K562 (cell line): ENCODE data around the gene GSTO2. TPM values are rescaled to one million over a fixed set of nuclear protein-coding genes. Genes with fewer than 3 reads are reported as not detected.
A peak's percentile ranks its signal among the peaks of the same experiment; 100 is the strongest.

ENCODE experiments used
- ARHGAP35 ChIP-seq: fragments of 450-650 bp; IDR thresholded peaks from 2 replicates; pipeline ENCODE4 v1.6.1; 2018; ENCODE audit not compliant: partially characterized antibody
- C11orf30 ChIP-seq: fragments of 450-650 bp; IDR thresholded peaks from 2 replicates; pipeline ENCODE4 v1.6.1; 2016; ENCODE audit warnings: low read depth, mild to moderate bottlenecking
- CBX5 ChIP-seq: IDR thresholded peaks from 2 replicates; pipeline ENCODE4 v1.6.1; 2014; ENCODE audit warnings: low read depth, borderline replicate concordance
- CEBPG ChIP-seq, 3 experiments: fragments of 200-800 bp in 1 of 3; sonication (Bioruptor generic) in 1 of 3; sonication (generic) in 1 of 3; formaldehyde crosslinking in 1 of 3; IDR thresholded peaks in 2 of 3; conservative IDR thresholded peaks in 1 of 3; 2 replicates each; pipeline versions ENCODE4 v1.6.1 to v1.8.0; 2016 to 2022; ENCODE audit warnings: missing compliant biosample characterization in 2 of 3, missing genetic modification characterization in 2 of 3, mild to moderate bottlenecking in 1 of 3, missing genetic modification reagents in 1 of 3
- CHCHD3 ChIP-seq: fragments of 250-450 bp; sonication (Bioruptor Pico); IDR thresholded peaks from 2 replicates; pipeline ENCODE4 v2.1.2; 2022; ENCODE audit warnings: mild to moderate bottlenecking
- EHMT2 ChIP-seq: fragments of 450-650 bp; IDR thresholded peaks from 2 replicates; pipeline ENCODE4 v1.6.1; 2018; ENCODE audit warnings: antibody characterized with exemption
- ETV6 ChIP-seq, 3 experiments: fragments of 150-350 bp in 1 of 3; sonication (generic) in 1 of 3; formaldehyde crosslinking in 1 of 3; IDR thresholded peaks; 2 replicates each; pipeline versions ENCODE4 v1.6.1 to v1.8.0; 2014 to 2022; ENCODE audit warnings: borderline replicate concordance in 2 of 3, low read depth in 2 of 3, antibody characterized with exemption in 1 of 3, low read length in 1 of 3, mild to moderate bottlenecking in 1 of 3, missing genetic modification reagents in 1 of 3
- GTF2E2 ChIP-seq: fragments of 200-800 bp; sonication (Bioruptor generic); IDR thresholded peaks from 2 replicates; pipeline ENCODE4 v1.6.1; 2016; ENCODE audit warnings: missing genetic modification characterization, missing compliant biosample characterization
- MCM7 ChIP-seq, 2 experiments: fragments of 450-650 bp; IDR thresholded peaks; 2 replicates each; pipeline ENCODE4 v1.6.1; 2016 to 2018
- MED1 ChIP-seq: sonication (generic); formaldehyde crosslinking; IDR thresholded peaks from 2 replicates; pipeline ENCODE4 v1.8.1; 2023; ENCODE audit warnings: missing genetic modification reagents, borderline replicate concordance
- MTA1 ChIP-seq: fragments of 450-650 bp; IDR thresholded peaks from 2 replicates; pipeline ENCODE4 v1.6.1; 2017; ENCODE audit warnings: borderline replicate concordance
- PURB ChIP-seq: sonication (generic); formaldehyde crosslinking; IDR thresholded peaks from 2 replicates; pipeline ENCODE4 v1.9.0; 2021; ENCODE audit warnings: low read depth, mild to moderate bottlenecking, missing genetic modification reagents
- RBM15 ChIP-seq: fragments of 200-400 bp; formaldehyde crosslinking; IDR thresholded peaks from 2 replicates; pipeline ENCODE4 v1.6.1; 2018; ENCODE audit warnings: mild to moderate bottlenecking, low read length, moderate library complexity; ENCODE audit not compliant: insufficient read depth
- STAG1 ChIP-seq: sonication (generic); formaldehyde crosslinking; IDR thresholded peaks from 2 replicates; pipeline ENCODE4 v1.5.0; 2020; ENCODE audit warnings: missing genetic modification reagents, borderline replicate concordance
- TCF3 ChIP-seq: sonication (generic); formaldehyde crosslinking; IDR thresholded peaks from 2 replicates; pipeline ENCODE4 v1.4.0; 2020; ENCODE audit warnings: mild to moderate bottlenecking, missing genetic modification reagents
- ZNF165 ChIP-seq: fragments of 250-450 bp; sonication (Bioruptor Pico); IDR thresholded peaks from 2 replicates; pipeline ENCODE4 v1.4.0; 2020; ENCODE audit warnings: borderline replicate concordance
- ZNF436 ChIP-seq: fragments of 250-450, 450-650 bp; sonication (Bioruptor Pico); formaldehyde crosslinking; IDR thresholded peaks from 2 replicates; pipeline ENCODE4 v1.7.0; 2020; ENCODE audit warnings: mild to moderate bottlenecking
- ZNF507 ChIP-seq: conservative IDR thresholded peaks from 2 replicates; pipeline ENCODE4 v1.6.1; 2017; ENCODE audit warnings: missing genetic modification characterization, missing compliant biosample characterization
- ZNF696 ChIP-seq: fragments of 250-450 bp; sonication (Bioruptor Pico); conservative IDR thresholded peaks from 2 replicates; pipeline ENCODE4 v1.4.0; 2020; ENCODE audit warnings: mild to moderate bottlenecking, moderate library complexity
- ZSCAN29 ChIP-seq: fragments of 450-650 bp; IDR thresholded peaks from 2 replicates; pipeline ENCODE4 v1.6.1; 2017
- polyA plus RNA-seq, 8 experiments: library from polyadenylated mRNA; depleted of rRNA in 4 of 8; stranded (reverse) in 5 of 8; unstranded in 3 of 8; fragments of >200 nt; fragmentation: Nextera tagmentation in 2 of 8; fragmentation: Illumina TruSeq in 1 of 8; extraction: Ambion mirVana in 2 of 8; extraction: Trizol in 1 of 8; gene quantifications; 2 replicates each; pipeline versions ENCODE4 v1.2.1 to v1.2.3, GENCODE V29; 2011 to 2014; ENCODE audit warnings: inconsistent platforms in 1 of 8, missing spikeins in 1 of 8
- total RNA-seq, 7 experiments: library from RNA; depleted of rRNA in 6 of 7; stranded (reverse); fragments of >200 nt in 6 of 7; fragmentation: Illumina TruSeq in 2 of 7; extraction: Trizol in 2 of 7; gene quantifications; 2 replicates each; pipeline versions ENCODE4 v1.2.1 to v1.2.3, GENCODE V29; 2011 to 2021; ENCODE audit warnings: low replicate concordance in 1 of 7
- TF ChIP-seq, protein P1 (sequence below): fragments of 450-650 bp; formaldehyde crosslinking; conservative IDR thresholded peaks from 2 replicates; pipeline ENCODE4 v1.4.0; 2022; ENCODE audit warnings: mild to moderate bottlenecking, missing genetic modification characterization
- TF ChIP-seq, protein P2 (sequence below): fragments of 250-450 bp; sonication (Bioruptor Pico); IDR thresholded peaks from 2 replicates; pipeline ENCODE4 v1.5.0; 2020; ENCODE audit warnings: mild to moderate bottlenecking
- TF ChIP-seq, protein P3 (sequence below): fragments of 250-450 bp; sonication (Bioruptor Pico); IDR thresholded peaks from 2 replicates; pipeline ENCODE4 v1.5.1; 2021; ENCODE audit warnings: mild to moderate bottlenecking
- TF ChIP-seq, protein P4 (sequence below): fragments of 450-650 bp; formaldehyde crosslinking; IDR thresholded peaks from 2 replicates; pipeline ENCODE4 v1.4.0; 2020; ENCODE audit warnings: mild to moderate bottlenecking

Gene GSTO2
- total and polyA plus RNA-seq, 9 of the 15 experiments (the other 6 are each of a cell fraction or from before 2014, with no cell fraction given): 0.18 to 1.8 (median 0.90) TPM

DNA sequence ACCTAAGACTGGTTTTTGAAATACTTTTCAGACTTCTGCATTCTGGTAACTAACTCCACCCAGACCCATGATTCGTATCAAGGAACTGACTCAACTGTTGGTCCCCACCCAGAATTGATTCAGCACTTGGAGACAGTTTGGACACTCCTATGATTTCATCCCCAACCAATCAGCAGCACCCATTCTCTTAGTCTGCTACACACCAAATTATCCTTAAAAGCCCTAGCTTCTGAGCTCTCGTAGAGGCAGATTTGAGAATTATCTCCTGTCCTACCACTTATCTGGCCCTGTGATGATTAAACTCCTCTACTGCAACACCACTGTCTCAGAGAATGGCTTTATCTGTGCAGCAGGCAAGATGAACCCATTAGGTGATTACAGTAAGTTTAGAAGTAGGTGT is 22.0 kb upstream of the GSTO2 start (continued):
- TF ChIP-seq, protein P1, sequence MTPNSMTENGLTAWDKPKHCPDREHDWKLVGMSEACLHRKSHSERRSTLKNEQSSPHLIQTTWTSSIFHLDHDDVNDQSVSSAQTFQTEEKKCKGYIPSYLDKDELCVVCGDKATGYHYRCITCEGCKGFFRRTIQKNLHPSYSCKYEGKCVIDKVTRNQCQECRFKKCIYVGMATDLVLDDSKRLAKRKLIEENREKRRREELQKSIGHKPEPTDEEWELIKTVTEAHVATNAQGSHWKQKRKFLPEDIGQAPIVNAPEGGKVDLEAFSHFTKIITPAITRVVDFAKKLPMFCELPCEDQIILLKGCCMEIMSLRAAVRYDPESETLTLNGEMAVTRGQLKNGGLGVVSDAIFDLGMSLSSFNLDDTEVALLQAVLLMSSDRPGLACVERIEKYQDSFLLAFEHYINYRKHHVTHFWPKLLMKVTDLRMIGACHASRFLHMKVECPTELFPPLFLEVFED (CRISPR knock-in tag): no peak
- TF ChIP-seq MED1 (CRISPR knock-in tag) (no peak), TCF3 (CRISPR knock-in tag) (peak; percentile 46; the same call in 1 of the 2 replicates), ZNF696 (CRISPR knock-in tag) (no peak), CHCHD3 (no peak), C11orf30 (no peak), RBM15 (no peak), STAG1 (CRISPR knock-in tag) (no peak), ARHGAP35 (no peak), PURB (CRISPR knock-in tag) (no peak), ZNF436 (no peak), EHMT2 (no peak), GTF2E2 (tag) (no peak), ZNF507 (tag) (no peak), ZSCAN29 (no peak), MTA1 (no peak), CEBPG (CRISPR knock-in tag; IDR thresholded peaks at IDR 0.05) (no peak), CEBPG (tag; conservative IDR thresholded peaks at IDR 0.05 in 1 of 2, IDR thresholded peaks at IDR 0.05 in 1 of 2) (no peak), ETV6 (IDR thresholded peaks at IDR 0.05; ENCODE audit: borderline replicate concordance in 1 of 2, low read depth in 2 of 2, low read length in 1 of 2) (no peak), ETV6 (CRISPR knock-in tag; IDR thresholded peaks at IDR 0.05; ENCODE audit: borderline replicate concordance) (no peak), ZNF165 (CRISPR knock-in tag) (no peak), MCM7 (IDR thresholded peaks at IDR 0.05) (no peak), CBX5 (0 out of 2 replicates have a peak, but pooled peaks have one; percentile 62)
- TF ChIP-seq, protein P2, sequence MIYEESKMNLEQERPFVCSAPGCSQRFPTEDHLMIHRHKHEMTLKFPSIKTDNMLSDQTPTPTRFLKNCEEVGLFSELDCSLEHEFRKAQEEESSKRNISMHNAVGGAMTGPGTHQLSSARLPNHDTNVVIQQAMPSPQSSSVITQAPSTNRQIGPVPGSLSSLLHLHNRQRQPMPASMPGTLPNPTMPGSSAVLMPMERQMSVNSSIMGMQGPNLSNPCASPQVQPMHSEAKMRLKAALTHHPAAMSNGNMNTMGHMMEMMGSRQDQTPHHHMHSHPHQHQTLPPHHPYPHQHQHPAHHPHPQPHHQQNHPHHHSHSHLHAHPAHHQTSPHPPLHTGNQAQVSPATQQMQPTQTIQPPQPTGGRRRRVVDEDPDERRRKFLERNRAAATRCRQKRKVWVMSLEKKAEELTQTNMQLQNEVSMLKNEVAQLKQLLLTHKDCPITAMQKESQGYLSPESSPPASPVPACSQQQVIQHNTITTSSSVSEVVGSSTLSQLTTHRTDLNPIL (CRISPR knock-in tag): no peak
- TF ChIP-seq, protein P3, sequence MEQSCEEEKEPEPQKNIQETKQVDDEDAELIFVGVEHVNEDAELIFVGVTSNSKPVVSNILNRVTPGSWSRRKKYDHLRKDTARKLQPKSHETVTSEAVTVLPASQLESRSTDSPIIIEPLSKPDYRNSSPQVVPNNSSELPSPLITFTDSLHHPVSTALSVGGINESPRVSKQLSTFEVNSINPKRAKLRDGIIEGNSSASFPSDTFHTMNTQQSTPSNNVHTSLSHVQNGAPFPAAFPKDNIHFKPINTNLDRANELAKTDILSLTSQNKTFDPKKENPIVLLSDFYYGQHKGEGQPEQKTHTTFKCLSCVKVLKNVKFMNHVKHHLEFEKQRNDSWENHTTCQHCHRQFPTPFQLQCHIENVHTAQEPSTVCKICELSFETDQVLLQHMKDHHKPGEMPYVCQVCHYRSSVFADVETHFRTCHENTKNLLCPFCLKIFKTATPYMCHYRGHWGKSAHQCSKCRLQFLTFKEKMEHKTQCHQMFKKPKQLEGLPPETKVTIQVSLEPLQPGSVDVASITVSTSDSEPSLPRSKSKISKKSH (CRISPR knock-in tag): no peak
- TF ChIP-seq, protein P4, sequence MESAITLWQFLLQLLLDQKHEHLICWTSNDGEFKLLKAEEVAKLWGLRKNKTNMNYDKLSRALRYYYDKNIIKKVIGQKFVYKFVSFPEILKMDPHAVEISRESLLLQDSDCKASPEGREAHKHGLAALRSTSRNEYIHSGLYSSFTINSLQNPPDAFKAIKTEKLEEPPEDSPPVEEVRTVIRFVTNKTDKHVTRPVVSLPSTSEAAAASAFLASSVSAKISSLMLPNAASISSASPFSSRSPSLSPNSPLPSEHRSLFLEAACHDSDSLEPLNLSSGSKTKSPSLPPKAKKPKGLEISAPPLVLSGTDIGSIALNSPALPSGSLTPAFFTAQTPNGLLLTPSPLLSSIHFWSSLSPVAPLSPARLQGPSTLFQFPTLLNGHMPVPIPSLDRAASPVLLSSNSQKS (CRISPR knock-in tag): no peak
